Measurements from ENCODE around the gene ABCA10.

DNA sequence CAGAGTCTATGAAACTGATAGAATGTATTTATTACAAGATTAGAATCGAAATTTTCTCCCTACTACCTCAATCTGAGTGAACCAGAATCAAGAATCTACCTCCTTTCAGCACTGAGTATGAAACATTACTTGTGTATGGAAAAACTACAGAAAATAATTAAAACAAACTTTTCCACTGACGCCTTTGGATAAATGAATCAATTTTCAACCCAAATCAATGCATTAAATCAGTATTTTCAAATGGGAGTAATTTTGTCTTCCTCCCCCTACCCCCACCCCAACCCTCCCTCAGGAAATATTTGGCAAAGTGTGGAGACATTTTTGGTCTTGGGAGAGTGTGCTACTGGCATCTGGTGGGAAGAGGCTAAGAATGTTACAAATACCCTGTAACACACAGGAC is 7.8 kb upstream of the ABCA10 start:
- no peak for TF ChIP-seq EZH2 (IDR thresholded peaks at IDR 0.05; ENCODE audit: borderline replicate concordance, low read length)
- TF ChIP-seq CTCF (IDR thresholded peaks at IDR 0.05; ENCODE audit: low read length) = no peak

Measured in OCI-LY1 (cell line).